Dedifferentiated amniotic fluid mesenchymal stem cell (primary cell): ENCODE results near the gene FOXO3.
A peak's percentile ranks its signal among the peaks of the same experiment; 100 is the strongest.
"Not testable (repeated sequence)": the region's sequence is repeated elsewhere in the genome, so short reads cannot be mapped to it uniquely, and the experiment has no call there.

Source experiments
- DNase-seq: peaks from one replicate; pipeline ENCODE4 v3.0.0-alpha.2; 2016; ENCODE audit errors: extremely low spot score

Gene FOXO3

GRCh38 chr6:108658785-108659184, 98.1 kb downstream of the FOXO3 start:
- DNase-seq: not testable (repeated sequence)

- DNase-seq: no peak
Observed at GRCh38 chr6:108660251-108660650, 99.5 kb downstream of the FOXO3 start.

GRCh38 chr6:108661430-108661829, 100.7 kb downstream of the FOXO3 start:
- DNase-seq: peak; percentile 44

- no peak for DNase-seq
Observed at GRCh38 chr6:108661982-108662381, 101.3 kb downstream of the FOXO3 start.

GRCh38 chr6:108662702-108663101, 102.0 kb downstream of the FOXO3 start:
- DNase-seq: no peak

- DNase-seq: not testable (repeated sequence)
Observed at GRCh38 chr6:108663494-108664064, 102.9 kb downstream of the FOXO3 start.

- DNase-seq: no peak
Observed at GRCh38 chr6:108665495-108666196, 104.9 kb downstream of the FOXO3 start.

GRCh38 chr6:108666656-108667260, 106.0 kb downstream of the FOXO3 start:
- no peak for DNase-seq

GRCh38 chr6:108667993-108668392, 107.3 kb downstream of the FOXO3 start:
- DNase-seq: no peak

GRCh38 chr6:108669673-108670072, 109.0 kb downstream of the FOXO3 start:
- DNase-seq: no peak

- DNase-seq: no peak
Observed at GRCh38 chr6:108671175-108671574, 110.5 kb downstream of the FOXO3 start.

GRCh38 chr6:108671790-108672189, 111.1 kb downstream of the FOXO3 start:
- no peak for DNase-seq

- DNase-seq: no peak
Observed at GRCh38 chr6:108672641-108673040, 111.9 kb downstream of the FOXO3 start.

GRCh38 chr6:108673153-108673552, 112.4 kb downstream of the FOXO3 start:
- DNase-seq: no peak

- no peak for DNase-seq
Observed at GRCh38 chr6:108673602-108674001, 112.9 kb downstream of the FOXO3 start.

GRCh38 chr6:108675226-108676200, 114.8 kb downstream of the FOXO3 start:
- DNase-seq: no peak

- no peak for DNase-seq
Observed at GRCh38 chr6:108676555-108676954, 115.8 kb downstream of the FOXO3 start.

GRCh38 chr6:108677357-108677756, 116.6 kb downstream of the FOXO3 start:
- DNase-seq: no peak

- DNase-seq: no peak
Observed at GRCh38 chr6:108677894-108678293, 117.2 kb downstream of the FOXO3 start.

GRCh38 chr6:108680314-108680713, 119.6 kb downstream of the FOXO3 start:
- not testable (repeated sequence) for DNase-seq

- DNase-seq: not testable (repeated sequence)
Observed at GRCh38 chr6:108681721-108682120, 121.0 kb downstream of the FOXO3 start.
